22Rv1 (cell line): ENCODE results near the gene RWDD3.

ENCODE experiments used
- H3K27ac ChIP-seq: fragments of 450-650 bp; 2 replicates; pipeline ENCODE4 v1.5.1; 2017
- ZFX ChIP-seq: fragments of 450-650 bp; IDR thresholded peaks from 2 replicates; pipeline ENCODE4 v1.6.1; 2017; ENCODE audit warnings: antibody characterized with exemption, borderline replicate concordance
- TF ChIP-seq, protein P1 (sequence below): fragments of 450-650 bp; IDR thresholded peaks from 2 replicates; pipeline ENCODE4 v1.5.1; 2017; ENCODE audit warnings: mild to moderate bottlenecking

The RWDD3 gene

DNA sequence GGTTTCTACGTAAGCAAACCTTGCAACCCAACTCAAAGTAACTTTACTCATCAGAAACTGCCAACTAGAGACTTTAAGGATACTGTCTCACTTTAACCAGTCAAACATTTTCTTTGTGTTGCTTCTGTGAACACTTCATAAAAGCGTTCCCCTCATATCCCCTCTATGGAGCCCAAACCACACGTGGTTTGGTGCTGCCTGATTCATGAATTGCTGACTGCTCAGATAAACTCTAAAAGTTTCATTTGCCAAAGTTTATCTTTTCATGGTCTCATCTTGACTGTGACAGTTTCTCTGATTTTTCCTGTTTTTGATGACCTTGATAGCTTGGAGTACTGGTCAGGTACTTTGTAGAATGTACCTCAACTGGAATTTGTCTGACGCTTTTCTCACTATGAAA, 14.6 kb upstream of the RWDD3 start:
- no peak overlapping the region for H3K27ac ChIP-seq
- TF ChIP-seq ZFX: no peak
- TF ChIP-seq, protein P1, sequence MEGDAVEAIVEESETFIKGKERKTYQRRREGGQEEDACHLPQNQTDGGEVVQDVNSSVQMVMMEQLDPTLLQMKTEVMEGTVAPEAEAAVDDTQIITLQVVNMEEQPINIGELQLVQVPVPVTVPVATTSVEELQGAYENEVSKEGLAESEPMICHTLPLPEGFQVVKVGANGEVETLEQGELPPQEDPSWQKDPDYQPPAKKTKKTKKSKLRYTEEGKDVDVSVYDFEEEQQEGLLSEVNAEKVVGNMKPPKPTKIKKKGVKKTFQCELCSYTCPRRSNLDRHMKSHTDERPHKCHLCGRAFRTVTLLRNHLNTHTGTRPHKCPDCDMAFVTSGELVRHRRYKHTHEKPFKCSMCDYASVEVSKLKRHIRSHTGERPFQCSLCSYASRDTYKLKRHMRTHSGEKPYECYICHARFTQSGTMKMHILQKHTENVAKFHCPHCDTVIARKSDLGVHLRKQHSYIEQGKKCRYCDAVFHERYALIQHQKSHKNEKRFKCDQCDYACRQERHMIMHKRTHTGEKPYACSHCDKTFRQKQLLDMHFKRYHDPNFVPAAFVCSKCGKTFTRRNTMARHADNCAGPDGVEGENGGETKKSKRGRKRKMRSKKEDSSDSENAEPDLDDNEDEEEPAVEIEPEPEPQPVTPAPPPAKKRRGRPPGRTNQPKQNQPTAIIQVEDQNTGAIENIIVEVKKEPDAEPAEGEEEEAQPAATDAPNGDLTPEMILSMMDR: no peak

DNA sequence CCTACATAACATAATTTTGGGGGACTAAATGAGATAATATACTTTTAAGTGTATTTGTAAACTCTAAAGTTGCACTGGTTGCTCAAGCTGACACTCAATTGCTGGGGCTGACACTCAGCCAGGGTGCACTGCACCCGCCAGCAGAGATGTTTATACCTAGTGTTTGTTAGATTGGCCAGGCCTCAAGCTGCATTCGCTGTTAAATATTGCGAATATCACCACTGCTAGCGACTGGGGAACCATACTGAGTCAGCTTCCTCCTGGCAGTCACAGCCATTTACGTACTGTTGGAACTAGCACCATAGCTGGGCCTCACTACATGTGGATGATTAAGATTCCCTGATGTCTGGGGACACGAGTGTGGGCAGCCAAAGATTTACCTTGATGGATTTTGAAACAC, 12.7 kb upstream of the RWDD3 start:
- H3K27ac ChIP-seq: no peak overlapping the region
- TF ChIP-seq, protein P1: no peak
- no peak for TF ChIP-seq ZFX

DNA sequence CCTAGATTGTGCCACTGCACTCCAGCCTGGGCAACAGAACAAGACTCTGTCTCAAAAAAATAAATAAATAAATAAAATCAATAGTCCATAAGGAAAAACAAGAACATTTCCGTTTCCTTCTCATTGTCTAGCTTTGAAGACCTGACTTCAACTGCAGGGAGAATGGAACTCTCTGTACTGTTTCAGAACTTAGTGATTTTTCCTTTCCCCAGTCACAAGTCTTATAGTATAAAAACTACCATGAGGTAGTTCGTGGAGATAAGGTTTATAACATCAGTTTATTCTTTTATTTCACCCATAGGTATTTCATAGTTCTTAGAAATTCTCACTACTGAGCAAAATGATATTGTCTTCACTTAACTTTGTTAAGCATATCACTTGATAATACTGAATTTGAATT, 11.4 kb upstream of the RWDD3 start:
- no peak overlapping the region for H3K27ac ChIP-seq
- TF ChIP-seq ZFX: no peak
- TF ChIP-seq, protein P1: no peak

DNA sequence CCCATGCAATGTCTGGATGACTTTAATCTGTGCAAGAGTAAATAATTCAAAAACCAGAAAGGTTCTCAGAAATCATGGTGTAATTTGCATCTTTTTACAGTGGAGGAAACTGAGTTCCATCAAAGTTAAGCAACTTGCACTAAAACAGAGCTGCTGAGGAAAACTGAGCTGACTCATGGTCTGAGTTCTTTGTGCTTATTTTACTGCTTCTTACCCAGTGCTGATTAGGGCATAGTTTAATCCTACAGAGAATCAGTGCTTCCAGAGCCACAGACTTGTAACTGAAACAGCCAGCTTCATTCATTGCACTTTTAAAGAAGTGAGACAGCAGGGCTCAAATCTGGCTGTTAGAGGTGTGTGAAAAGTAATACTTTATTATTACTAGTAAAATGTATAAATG, 10.9 kb upstream of the RWDD3 start:
- TF ChIP-seq, protein P1: no peak
- TF ChIP-seq ZFX: no peak
- H3K27ac ChIP-seq: no peak overlapping the region

DNA sequence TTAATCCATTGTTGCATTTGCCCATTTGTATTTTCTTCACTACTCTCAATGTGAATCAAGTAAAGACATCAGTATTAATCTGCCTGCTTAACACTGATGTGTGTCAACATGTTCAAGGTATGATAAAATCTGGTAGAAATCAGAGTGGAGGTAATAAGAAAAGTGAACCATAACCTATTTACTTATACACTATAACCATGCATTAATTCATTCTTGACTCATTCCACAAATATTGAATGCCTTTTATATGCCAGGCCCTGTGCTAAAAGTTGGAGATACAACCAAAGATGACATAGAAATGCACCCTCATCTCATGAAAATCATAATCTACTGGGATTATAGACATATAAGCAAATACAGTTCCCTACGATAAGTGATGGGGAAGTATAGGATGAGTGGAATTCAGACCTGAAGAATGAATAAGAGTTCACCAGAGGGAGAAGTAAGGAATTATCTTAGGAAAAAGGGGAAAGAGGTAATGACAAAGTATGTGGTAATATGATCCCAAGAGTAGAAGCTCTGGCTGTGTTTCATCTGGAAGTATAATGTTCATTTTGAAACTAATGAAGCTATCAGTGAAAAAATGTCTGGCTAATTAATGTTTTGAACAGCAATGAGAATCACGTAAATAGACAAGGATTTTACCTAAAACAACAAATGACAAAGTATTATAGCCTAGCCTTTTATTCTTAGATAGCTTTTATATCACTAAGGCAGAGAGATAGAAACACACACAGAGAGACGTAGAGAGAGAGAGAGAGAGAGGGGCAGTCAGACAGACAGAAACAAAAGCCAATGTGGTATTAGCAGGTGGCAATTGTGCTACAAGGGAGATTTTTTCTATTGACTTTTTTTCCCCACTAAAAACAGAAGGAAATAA, 7.0 kb upstream of the RWDD3 start:
- H3K27ac ChIP-seq: no peak overlapping the region
- no peak for TF ChIP-seq ZFX
- TF ChIP-seq, protein P1: no peak

DNA sequence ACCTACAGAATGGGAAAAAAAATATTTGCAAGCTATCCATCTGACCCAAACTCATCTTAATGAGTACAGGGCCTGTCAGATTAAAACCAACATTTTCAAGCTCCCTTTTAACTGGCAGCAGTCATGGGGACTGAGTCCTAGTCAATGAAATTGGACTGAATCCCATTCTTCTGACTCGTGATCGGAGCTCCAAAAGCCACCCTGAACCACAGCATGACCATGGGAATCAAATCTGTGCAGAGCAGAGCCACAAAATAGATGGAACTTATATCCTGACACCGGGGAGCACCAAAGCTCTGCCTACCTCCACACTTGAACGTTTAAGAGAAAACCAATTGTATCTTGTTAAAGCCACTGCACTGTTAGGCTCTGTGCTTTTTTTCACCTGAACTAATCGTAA, 5.0 kb upstream of the RWDD3 start:
- H3K27ac ChIP-seq: no peak overlapping the region
- TF ChIP-seq ZFX: no peak
- TF ChIP-seq, protein P1: no peak

DNA sequence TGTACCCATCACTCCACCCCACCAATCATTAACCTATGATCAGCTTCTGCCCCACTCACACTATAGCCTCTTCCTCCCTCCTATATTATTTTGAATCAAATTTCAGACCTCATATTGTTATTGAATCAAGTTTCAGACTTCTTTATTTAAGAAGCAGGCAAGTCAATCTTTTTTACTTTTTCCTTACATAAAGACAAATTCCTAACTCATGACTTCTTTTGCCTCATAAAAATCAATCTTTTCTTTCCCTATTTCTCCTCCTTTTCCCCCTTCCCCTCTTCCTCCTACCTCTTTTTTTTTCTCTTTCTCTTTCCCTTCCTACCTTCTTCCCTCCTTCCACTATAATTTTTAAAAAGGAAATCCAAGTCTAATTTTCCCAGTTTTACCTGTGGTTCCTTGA, 4.3 kb upstream of the RWDD3 start:
- TF ChIP-seq, protein P1: no peak
- TF ChIP-seq ZFX: no peak
- no peak overlapping the region for H3K27ac ChIP-seq
